ENCODE measurements around the gene TTLL11.

TTLL11 gene

GRCh38 chr9:122095010-122095767, 2.1 kb upstream of the TTLL11 start:
- H3K27ac ChIP-seq, result no peak overlapping the region
- no peak overlapping the region for H3K4me3 ChIP-seq (ENCODE audit: low read depth, low read length)
- H3K9me3 ChIP-seq (ENCODE audit: control insufficient read depth, low read length), result no peaks in the 10 kb centered on the region
- H2AFZ ChIP-seq, result no peak overlapping the region
- peaks cover 4% of the 10 kb centered on the region for H3K4me1 ChIP-seq
- no peaks in the 10 kb centered on the region for H3K27me3 ChIP-seq (ENCODE audit: control insufficient read depth, insufficient read depth, low read length)
- no peak overlapping the region for H3K9ac ChIP-seq
- peaks cover 25% of the 10 kb centered on the region for H3K79me2 ChIP-seq
- no peaks in the 10 kb centered on the region for H3K36me3 ChIP-seq (ENCODE audit: control insufficient read depth, insufficient read depth, low read length)
- TF ChIP-seq CTCF (IDR thresholded peaks at IDR 0.05), result peak; percentile 52
- H3K4me2 ChIP-seq (ENCODE audit: low read length), result peak overlapping the region; percentile 9

GRCh38 chr9:122091682-122092592, 1.2 kb downstream of the TTLL11 start:
- Histone ChIP-seq H3K4me1 (peaks cover 4% of the 10 kb centered on the region), H3K4me2 (ENCODE audit: low read length) (peak overlapping the region; percentile 83), H3K9ac (no peak overlapping the region), H3K79me2 (peaks cover 26% of the 10 kb centered on the region), H3K9me3 (ENCODE audit: control insufficient read depth, low read length) (no peaks in the 10 kb centered on the region), H2AFZ (no peak overlapping the region), H3K27me3 (ENCODE audit: control insufficient read depth, insufficient read depth, low read length) (no peaks in the 10 kb centered on the region), H3K27ac (no peak overlapping the region), H3K36me3 (ENCODE audit: control insufficient read depth, insufficient read depth, low read length) (no peaks in the 10 kb centered on the region), H3K4me3 (ENCODE audit: low read depth, low read length) (peak overlapping the region; percentile 74)
- TF ChIP-seq CTCF (IDR thresholded peaks at IDR 0.05), result no peak

- H3K4me2 ChIP-seq (ENCODE audit: low read length), result no peak overlapping the region
Observed at GRCh38 chr9:122090981-122091380, 2.1 kb downstream of the TTLL11 start.

GRCh38 chr9:122090287-122090883, 2.7 kb downstream of the TTLL11 start:
- Histone ChIP-seq H3K4me1 (peaks cover 4% of the 10 kb centered on the region), H3K9me3 (ENCODE audit: control insufficient read depth, low read length) (no peaks in the 10 kb centered on the region), H3K36me3 (ENCODE audit: control insufficient read depth, insufficient read depth, low read length) (no peaks in the 10 kb centered on the region), H3K27me3 (ENCODE audit: control insufficient read depth, insufficient read depth, low read length) (no peaks in the 10 kb centered on the region), H3K79me2 (peaks cover 26% of the 10 kb centered on the region), H2AFZ (no peak overlapping the region), H3K4me3 (ENCODE audit: low read depth, low read length) (no peak overlapping the region), H3K9ac (no peak overlapping the region), H3K4me2 (ENCODE audit: low read length) (no peak overlapping the region), H3K27ac (no peak overlapping the region)
- TF ChIP-seq CTCF (IDR thresholded peaks at IDR 0.05), result no peak

More at GRCh38 chr9:122090981-122091380, 2.1 kb downstream of the TTLL11 start:
- Histone ChIP-seq H3K4me1 (peaks cover 4% of the 10 kb centered on the region), H2AFZ (no peak overlapping the region), H3K79me2 (peaks cover 26% of the 10 kb centered on the region), H3K9me3 (ENCODE audit: control insufficient read depth, low read length) (no peaks in the 10 kb centered on the region), H3K36me3 (ENCODE audit: control insufficient read depth, insufficient read depth, low read length) (no peaks in the 10 kb centered on the region), H3K4me3 (ENCODE audit: low read depth, low read length) (no peak overlapping the region), H3K27ac (no peak overlapping the region), H3K9ac (no peak overlapping the region), H3K27me3 (ENCODE audit: control insufficient read depth, insufficient read depth, low read length) (no peaks in the 10 kb centered on the region)
- TF ChIP-seq CTCF (IDR thresholded peaks at IDR 0.05), result no peak
